Kidney capillary endothelial cell (primary cell): ENCODE data around the gene CELF2.

Experiments
- DNase-seq: peaks from one replicate; pipeline ENCODE4 v3.0.0-alpha.2; 2018; ENCODE audit warnings: low spot score

CELF2 gene

DNA sequence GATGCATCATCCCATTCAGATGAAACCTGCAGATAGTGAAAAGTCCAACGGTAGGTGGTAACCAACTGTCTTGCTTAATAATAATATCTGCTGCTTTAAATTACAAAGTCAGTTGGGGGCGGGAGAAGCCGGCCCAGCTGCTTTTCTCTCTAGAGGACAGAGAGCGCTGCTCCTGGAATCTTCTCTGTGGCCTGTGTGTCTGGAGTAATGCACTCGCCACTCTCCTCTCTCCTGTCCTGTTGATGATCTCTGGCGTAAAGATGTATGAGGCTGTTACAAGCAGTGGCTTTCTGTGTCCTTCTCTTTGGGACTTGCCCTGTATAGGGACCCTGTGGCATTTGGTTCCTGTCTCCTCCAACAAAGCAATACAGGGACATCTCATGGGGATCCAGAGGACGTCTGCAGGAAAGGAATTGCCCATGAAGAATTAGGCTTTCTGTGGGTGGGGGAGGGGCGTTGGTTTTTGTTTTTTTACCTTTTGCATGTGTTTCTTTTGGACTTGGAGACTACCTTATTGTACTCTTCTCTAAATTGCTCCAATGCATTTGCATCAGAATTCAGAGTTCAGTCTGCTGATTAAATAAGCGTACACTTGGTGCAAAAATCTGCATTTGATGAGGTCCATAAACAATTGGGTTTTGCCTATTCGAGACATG is 231.6 kb downstream of the CELF2 start:
- no peak for DNase-seq

DNA sequence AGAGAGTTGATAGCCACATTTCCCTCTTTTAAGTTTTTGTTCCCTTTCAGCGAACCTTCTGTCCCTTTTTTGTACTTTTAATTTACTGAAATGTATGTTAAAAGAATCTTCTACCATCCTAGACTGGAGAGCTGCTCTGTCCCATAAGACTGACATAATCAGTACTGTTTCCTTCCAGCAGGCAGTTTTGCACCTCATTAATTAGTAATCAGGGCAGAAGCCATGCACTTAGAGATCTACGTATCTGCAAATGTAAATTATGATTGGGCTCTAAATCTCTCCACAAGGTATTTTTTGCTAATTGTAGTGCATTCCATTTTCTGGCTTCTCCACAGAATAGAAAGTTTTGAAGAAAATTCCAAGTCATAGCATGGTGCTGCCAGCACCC is 232.1 kb downstream of the CELF2 start:
- no peak for DNase-seq

DNA sequence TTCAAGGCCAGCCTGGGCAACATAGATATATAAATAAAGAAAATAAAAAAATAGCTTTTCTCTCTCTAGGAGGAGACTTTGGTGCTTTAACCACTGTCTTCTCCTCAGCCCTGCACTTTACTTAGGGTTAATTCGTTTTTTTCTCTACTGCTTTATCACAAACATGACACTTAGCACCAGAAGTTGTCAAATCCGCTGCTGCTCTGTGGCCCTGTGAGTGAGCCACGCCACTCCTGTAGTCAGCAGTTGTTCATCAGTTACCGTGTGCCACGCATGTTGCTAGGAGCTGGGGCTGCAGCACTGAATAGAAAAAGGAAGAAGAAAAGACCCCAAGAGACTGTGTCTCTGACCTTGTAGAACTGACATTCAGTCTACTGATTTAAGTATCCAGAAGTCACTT is 232.6 kb downstream of the CELF2 start:
- DNase-seq: no peak

DNA sequence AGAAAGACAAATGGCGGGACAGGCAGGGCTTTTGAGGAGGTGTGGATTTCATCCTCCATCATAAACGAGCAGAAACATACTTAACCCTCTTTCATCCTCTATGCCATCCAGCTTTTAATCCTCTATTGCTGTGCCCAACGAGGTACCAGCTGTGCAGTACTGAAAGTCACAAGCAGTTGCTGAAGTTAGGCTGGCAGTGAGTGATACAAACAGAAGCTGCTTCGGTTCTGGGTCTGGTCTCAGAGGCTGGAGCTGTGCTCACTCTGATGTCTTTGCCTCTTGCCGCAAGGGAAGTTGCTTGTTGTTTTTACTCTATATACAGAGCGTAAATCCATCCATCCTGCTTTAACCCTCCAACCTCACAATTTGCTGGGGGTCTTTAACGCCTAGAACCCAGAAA is 235.2 kb downstream of the CELF2 start:
- DNase-seq: no peak

DNA sequence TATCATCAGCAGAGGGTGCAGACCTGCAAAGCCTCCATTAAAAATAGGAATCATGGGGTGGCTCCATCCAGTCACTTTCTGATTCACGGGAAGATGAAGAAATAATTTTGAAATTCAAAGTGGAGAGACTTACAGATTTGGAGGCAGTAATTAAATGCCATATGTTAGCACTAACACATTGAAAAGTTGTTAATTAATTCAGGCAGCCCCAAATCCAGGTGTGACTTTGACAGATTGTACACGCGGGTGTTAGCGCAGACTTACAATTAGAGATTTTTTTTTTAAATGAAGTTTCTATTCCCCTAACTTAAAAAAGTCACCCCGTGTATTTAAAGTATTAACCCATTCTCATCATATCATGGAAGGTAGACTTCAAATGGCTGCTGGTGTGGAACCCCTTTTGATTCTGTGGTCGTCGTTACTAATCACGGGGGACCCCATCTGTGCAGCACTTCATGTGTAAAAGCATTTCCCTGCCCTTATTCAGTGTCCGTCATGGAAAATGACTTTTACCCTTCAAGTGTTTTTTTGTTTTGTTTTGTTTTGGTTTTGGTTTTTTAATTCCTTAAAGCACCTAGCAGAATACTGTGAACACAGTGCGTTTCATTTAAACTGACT is 235.8 kb downstream of the CELF2 start:
- DNase-seq: no peak

DNA sequence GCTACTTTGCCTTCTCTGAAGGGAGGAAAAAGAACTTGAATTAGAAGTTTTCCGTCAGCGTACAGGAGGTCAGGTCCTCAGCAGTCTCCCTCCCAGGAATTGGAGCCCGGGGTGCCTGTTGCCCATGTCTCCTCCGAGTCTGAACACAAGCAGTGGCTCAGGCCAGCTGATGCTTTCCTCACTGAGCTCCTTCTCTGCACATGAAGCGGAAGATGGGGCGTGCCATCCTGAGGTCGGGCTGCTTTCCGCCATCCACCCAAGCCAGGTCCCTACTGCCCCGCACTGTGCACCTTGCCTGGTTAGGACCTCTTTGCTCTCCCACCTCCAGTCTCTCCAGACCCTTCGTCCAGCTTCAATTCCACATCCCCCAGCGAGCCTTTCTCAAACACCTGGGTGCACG is 237.5 kb downstream of the CELF2 start:
- no peak for DNase-seq

DNA sequence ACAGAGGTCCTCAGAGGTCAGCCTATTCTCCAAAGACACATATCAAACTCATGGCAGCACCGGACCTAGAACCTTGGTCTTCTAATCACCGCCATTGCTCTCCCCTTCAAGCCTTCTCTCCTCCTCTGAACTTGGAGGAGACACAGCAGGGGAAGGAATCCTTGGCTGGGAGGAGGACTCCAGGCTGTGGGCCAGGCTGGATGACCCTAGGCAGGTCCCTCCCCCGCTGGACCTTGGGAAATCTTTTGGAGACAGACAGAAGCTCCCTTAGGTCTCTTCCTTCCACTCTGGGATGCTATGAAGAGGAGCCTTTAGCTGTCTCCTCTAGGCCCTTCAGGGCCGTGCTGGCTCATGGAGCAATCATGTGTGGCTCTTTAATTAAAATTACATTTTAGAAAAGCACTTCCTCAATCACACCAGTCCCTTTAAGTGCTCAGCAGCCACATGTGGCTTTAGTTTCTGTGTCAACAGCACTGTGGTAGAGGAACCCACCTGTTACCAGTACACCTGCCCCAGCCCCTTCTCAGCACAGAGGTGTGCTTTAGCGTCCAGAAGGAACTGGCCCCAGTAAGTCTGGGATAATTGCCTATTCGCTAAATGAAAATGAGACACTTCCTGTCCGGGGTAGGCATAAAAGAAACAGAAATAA is 238.2 kb downstream of the CELF2 start:
- DNase-seq: no peak

DNA sequence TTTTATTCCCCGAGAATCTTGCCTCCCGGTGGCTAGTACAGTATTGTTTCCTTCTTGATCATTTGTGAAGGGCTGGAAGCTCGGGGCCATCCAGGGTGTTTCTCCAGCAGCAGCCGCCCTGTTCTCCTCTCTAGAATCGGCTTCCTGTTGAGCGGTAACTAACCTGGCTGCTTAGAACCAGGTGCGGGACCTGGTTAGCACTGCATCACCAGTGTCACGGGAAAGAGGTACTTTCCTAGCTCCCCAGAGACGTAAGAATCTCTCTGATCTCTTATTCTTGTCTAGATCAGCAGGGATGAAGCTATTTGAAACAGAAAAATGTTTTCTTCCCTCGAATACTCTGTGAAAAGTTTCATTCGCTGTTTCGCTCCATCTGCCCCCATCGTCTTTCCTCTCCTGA is 239.2 kb downstream of the CELF2 start:
- no peak for DNase-seq

DNA sequence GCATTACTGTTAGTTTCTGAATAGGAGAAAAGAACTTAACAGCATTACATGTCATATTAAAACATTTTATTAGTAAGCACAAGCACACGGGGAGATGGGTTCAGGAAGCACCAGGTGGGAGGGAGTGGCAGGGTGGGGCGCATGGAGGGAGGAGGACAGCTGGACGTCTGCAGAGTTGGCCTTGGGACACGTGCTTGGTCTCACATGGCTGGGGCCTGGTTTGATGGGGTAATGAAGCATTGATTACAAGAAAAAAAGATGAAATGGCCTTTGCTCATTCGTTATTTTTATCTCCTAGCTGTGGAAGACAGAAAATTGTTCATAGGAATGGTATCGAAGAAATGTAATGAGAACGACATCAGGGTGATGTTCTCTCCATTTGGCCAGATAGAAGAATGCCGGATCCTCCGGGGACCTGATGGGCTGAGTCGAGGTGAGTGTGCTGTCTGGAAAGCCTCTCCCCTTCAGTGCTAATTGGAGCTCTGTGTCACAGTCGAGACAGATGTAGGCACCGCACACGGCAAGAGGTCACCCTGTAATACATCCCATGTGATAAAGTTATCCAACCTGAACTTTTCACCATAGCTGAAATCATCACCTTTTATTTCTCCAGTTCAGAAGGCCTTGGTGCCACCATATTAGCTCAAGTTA is 239.9 kb downstream of the CELF2 start:
- DNase-seq: no peak

DNA sequence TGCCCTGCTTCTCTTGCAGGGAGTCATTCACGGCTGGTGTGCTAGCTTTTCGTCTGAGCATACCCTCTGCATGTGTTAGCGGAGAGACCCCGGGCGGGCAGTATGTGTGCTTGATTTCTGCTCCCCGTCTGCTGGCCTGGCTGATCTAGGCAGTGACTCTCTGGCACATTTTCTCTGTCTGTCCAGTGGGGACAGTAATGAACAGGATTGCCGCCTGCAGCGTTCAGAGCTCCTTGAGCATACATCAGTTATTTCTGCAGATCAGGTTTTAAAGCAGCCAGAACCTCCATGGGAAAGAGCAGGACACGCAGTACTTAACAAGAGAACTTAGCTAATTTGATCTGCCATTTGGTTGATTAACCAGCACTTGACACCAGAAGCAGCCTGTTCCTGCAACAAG is 242.5 kb downstream of the CELF2 start:
- no peak for DNase-seq

DNA sequence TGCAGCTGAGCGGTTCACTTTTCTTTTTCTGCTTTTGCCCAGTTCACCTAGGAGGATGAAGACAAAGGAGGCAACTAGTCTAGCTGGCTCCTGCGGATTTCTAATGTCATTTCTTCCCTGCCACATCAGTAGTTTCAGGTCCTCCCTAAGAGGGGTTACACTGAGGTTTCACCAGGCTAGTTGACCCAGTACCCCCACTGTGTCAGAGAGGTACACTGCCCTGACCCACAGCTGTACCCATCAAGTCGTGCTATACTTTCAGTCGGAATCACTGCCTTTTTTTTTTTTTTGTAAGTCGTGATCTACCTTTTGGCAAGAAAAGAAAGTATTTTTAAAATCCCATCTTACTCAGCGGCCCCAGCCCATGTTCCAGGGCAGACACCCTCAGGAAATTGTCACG is 243.5 kb downstream of the CELF2 start:
- no peak for DNase-seq

DNA sequence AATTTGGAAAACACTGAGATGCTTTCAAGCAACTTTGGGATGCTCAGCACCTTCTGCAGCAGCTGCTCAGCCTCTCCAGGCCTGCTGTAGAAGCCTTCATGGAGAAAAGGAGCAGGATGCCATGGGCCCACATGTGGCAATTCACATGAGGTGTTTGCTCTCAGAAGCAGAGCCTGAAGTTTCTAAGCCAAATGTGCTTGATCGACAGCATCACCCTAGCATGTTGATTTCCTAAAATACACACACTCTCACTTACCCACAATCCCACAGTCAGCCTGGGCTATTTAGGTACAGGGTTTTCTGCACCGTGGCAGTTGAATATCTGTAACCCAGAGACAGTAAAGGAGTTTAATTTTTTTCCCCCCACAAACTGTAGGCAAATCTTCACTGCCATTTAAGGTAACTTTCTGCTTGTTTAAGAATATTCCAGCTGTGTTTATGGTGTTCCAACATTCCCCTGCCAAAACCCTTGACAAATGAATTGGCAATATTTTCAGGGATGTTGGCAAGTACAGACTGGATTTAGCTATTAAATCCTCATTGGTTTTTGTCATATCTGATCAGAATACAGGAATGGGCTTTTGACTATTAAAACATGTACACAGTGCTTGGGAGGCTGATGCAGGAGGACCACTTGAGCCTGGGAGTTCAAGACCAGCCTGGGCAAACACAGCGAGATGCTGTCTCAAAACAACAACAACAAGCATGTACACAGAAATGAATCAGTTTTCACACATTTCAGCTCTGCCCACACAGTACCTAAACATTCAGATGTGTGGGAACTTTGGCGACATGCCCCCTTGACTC is 244.2 kb downstream of the CELF2 start:
- DNase-seq: no peak

DNA sequence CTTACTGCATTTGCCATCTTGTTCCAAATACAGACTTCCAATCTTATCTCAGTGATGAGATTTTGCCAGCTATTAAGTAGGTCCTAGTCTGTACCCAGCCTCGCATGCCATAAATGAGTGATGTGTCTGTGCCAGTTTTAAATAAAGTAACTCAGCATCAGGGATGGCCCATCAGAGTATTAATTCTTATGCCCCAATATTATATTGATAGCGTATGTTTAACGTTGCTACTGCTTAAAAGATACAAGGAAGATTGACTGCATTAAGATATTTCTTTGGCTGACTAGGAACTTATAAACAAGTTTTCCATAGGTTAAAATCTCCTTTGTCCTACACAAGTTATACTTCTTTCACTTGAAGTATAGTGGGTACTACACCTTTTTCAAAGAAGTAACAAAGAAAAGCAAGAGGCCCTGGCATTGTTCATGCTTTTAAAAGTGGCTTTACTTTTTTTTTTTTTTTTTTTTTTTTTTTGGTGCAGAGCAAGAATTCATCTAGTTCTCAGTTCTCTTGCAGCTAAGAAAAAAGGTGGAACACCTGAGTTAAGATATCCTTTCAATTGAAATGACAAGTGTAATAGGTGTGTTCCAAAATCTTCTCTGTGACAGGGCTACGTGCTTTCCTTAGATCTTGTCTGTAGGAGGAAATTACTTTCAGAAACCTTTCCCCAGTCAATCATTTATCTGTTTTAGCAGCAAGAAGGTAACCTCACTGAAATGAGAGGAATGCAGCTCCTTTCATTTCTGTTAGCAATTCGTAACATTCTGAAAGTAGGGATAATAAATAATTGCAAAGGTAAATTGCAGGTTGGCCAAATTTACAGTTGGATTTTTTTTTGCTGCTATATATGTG is 245.0 kb downstream of the CELF2 start:
- no peak for DNase-seq

DNA sequence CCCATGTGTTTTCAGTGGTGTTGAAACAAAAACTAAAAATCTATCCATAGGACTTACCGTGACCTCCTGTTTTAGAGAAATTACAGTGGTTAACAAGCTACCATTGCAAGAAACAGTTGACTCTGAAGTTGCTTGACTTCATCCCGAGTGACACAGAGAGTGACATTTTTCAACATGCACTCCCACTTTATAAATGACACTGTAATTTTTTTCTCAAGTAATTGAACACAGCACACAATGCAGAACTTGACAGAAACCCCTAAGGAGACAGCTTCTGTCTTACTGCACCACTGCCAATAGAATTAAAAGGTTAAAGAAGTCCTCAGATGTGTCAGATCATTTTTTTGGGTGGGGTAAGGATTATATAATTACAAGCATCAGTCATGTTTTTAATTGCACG is 246.1 kb downstream of the CELF2 start:
- DNase-seq: no peak

DNA sequence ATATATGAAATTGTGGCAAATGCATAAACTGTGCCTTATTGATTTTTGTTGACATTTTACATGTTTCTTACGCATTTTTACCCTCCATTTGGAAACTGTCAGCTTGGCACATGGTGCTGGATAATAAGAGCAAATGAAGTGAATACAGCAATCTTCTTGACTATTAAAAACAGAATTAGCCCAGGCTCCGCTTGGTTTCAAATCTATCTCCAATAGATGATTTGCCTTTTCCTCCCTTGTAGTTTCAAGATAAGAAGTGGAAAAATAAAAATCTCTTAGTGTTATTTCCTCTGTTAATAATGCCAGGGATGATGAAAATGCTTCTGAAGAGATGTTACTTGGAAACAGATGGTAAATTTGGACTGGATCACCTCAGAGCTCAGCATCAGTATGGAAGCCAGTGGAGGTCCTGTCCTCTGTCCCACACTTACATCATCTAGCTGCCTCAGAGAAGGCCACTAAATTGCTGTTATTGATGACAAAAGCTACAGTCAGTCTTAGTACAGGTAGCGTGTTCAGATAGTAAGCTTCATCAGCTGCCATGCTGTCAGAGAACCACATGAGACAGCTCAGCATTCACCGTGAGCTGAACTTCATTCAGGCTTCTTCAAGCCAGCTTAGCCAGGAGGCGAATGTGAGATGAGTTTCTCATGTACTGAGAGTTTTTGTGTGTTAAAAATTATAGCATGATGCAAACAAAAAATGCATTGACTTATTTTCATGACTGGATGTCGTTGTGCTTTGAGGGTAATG is 246.8 kb downstream of the CELF2 start:
- DNase-seq: no peak

DNA sequence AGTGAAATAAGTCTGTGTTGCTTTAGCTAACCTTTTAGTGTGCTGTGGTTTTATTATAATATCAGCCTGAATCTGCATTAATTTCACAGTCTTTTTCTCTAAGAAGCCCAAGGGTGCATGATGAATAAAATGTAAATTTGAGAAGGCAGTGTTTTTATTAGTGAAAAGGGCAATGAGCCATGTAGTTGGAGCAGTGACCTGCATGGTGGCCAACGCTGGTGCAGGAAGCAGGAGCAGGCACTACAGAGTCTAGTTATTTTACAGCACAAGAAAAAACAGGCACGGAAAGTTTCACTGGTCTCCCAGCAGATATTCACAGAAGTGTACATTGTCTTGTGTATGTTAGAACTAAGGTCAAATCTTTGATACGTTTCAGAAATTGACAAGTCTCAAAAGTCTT is 247.8 kb downstream of the CELF2 start:
- DNase-seq: no peak

DNA sequence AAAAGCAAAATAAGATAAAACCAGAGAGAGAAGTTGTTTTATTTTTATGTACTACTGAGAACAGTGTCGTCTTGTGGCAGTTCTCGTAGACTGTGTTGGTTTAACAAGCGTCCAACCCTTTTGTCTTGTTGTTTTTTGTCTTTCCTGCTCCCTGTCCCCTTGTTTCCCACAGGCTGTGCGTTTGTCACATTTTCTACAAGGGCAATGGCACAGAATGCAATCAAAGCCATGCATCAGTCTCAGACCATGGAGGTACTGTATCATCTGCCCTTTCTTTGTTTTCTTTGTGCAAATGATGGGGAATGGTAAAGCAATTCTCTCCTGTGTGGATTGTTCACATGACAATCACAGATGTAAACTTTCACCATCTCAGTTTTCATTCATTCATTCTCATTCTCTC is 248.8 kb downstream of the CELF2 start:
- no peak for DNase-seq

DNA sequence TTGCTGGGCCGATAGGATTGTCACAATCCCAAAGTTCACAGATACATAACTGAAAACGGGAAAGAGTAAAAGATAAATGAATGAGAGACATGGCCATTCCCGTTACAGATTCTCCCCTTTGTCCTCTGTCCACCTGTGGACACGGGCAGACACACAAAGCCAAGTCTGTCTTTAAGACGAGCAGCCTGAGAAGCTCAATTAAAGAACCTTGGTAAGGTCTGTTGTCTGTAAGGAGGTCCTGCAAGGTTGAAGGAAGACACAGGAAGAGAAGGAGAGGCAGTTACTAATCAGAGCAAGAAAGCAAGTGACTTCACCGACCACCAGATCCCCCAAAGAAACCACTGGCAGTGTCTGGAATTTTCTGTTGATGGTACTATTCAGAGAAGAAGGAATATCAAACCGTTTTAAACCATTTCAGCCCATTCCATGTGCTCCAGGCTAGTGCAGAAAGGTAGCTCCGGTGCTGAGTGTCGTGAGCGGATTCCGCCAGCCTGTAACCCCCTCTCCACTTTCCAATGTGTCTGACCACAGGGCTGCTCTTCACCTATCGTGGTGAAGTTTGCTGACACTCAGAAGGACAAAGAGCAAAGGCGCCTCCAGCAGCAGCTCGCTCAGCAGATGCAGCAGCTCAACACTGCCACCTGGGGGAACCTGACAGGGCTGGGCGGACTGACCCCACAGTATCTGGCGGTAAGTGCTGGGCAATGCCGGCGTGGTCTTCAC is 252.6 kb downstream of the CELF2 start:
- peak; percentile 61 for DNase-seq

DNA sequence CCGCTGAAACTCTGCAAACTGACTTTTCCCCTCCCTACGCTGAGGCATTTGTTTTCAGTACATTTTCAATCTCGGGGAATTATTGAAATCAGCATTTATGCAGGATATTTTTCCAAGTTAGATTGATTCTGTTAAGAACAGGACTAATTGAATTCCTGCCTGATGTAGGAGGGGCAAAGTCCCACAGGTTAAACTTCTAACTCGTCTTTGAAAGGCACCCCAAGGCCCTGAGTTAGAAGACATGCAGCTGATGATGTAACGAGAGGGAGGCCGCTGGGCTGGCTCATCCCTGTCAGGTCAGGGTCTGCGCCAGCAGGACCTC is 253.1 kb downstream of the CELF2 start:
- DNase-seq: no peak

DNA sequence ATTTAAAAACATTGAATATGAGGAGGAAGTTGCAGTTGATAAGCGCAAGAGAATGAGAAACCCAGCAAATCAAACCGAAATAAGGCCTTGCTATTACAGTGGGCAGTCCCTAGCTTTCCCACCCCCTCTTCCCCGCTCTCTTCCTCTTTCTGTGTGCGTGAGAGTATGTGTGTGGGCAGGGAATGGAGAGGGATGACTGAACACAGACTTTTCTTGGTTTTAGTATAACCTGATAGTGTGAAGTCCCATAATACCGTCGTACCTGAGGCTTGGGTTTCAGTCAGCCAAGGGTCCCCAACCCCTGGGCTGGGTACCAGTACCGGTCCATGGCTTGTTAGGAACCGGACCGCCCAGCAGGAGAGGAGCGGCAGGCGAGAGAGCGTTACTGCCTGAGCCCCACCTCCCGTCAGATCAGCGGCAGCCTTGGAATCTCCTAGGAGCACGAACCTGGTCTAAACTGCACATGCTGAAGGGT is 255.3 kb downstream of the CELF2 start:
- no peak for DNase-seq
